ENCODE measurements around the gene CXCL3.

- TF ChIP-seq, protein P1, sequence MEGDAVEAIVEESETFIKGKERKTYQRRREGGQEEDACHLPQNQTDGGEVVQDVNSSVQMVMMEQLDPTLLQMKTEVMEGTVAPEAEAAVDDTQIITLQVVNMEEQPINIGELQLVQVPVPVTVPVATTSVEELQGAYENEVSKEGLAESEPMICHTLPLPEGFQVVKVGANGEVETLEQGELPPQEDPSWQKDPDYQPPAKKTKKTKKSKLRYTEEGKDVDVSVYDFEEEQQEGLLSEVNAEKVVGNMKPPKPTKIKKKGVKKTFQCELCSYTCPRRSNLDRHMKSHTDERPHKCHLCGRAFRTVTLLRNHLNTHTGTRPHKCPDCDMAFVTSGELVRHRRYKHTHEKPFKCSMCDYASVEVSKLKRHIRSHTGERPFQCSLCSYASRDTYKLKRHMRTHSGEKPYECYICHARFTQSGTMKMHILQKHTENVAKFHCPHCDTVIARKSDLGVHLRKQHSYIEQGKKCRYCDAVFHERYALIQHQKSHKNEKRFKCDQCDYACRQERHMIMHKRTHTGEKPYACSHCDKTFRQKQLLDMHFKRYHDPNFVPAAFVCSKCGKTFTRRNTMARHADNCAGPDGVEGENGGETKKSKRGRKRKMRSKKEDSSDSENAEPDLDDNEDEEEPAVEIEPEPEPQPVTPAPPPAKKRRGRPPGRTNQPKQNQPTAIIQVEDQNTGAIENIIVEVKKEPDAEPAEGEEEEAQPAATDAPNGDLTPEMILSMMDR (optimal IDR thresholded peaks at IDR 0.05 in 1 of 3, IDR thresholded peaks at IDR 0.05 in 1 of 3, conservative IDR thresholded peaks at IDR 0.05 in 1 of 3; ENCODE audit: extremely low read depth in 1 of 3, insufficient read depth in 2 of 3, low read length in 3 of 3) = no peak
- TF ChIP-seq EZH2 (IDR thresholded peaks at IDR 0.05; ENCODE audit: low read length) = no peak
Observed at GRCh38 chr4:74021601-74022000, 16.9 kb downstream of the CXCL3 start.

Data from keratinocyte (primary cell).